Measurements from ENCODE around the gene CTF1.
"Not testable (repeated sequence)": the region's sequence is repeated elsewhere in the genome, so short reads cannot be mapped to it uniquely, and the experiment has no call there.

CTF1 gene

GRCh38 chr16:30934827-30935557, 38.6 kb downstream of the CTF1 start:
- DNase-seq = no peak

GRCh38 chr16:30937692-30938091, 41.3 kb downstream of the CTF1 start:
- DNase-seq = no peak

GRCh38 chr16:30939571-30939970, 43.2 kb downstream of the CTF1 start:
- DNase-seq = not testable (repeated sequence)

- no peak for DNase-seq
These were observed 45.4 kb downstream of the CTF1 start for GRCh38 chr16:30941600-30942425.

GRCh38 chr16:30942426-30942806, 46.0 kb downstream of the CTF1 start:
- DNase-seq = no peak

- no peak for DNase-seq
These were observed 47.9 kb downstream of the CTF1 start for GRCh38 chr16:30944352-30944751.

GRCh38 chr16:30946671-30947540, 50.5 kb downstream of the CTF1 start:
- DNase-seq = no peak

- no peak for DNase-seq
These were observed 51.1 kb downstream of the CTF1 start for GRCh38 chr16:30947541-30947858.

GRCh38 chr16:30947859-30948666, 51.6 kb downstream of the CTF1 start:
- no peak for DNase-seq

- DNase-seq = no peak
These were observed 52.5 kb downstream of the CTF1 start, which contains the start of gene ORAI3 for GRCh38 chr16:30948667-30949649. TSS of gene ORAI3 (plus strand) at chr16:30949068. CDS start at chr16:30949290, 222 bp downstream.

GRCh38 chr16:30949650-30950515, 53.5 kb downstream of the CTF1 start:
- DNase-seq = no peak

- DNase-seq = no peak
These were observed 54.2 kb downstream of the CTF1 start for GRCh38 chr16:30950516-30951065.

- DNase-seq = no peak
These were observed 54.8 kb downstream of the CTF1 start for GRCh38 chr16:30951193-30951592.

GRCh38 chr16:30951750-30952149, 55.3 kb downstream of the CTF1 start:
- DNase-seq = no peak

GRCh38 chr16:30953111-30953510, 56.7 kb downstream of the CTF1 start:
- DNase-seq = no peak

Measured in NCI-H1436 treated with DMSO at 0.1 percent for 48 hours (cell line).